Measurements from ENCODE around the gene PACRG. TPM values are rescaled to one million over a fixed set of nuclear protein-coding genes. Genes with fewer than 3 reads are reported as not detected.

PACRG gene
- total RNA-seq, 1 donor from 2014 or later = under 0.01 TPM

- no peaks in the 10 kb centered on the region for H3K27me3 ChIP-seq (ENCODE audit: control insufficient read depth, insufficient read depth, low read length)
- FAIRE-seq (no peak), DNase-seq (ENCODE audit: low read depth) (no peak)
- no peaks in the 10 kb centered on the region for H3K36me3 ChIP-seq (ENCODE audit: control insufficient read depth, insufficient read depth, low read length)
- H3K4me3 ChIP-seq (ENCODE audit: low read depth, low read length) = no peak overlapping the region
- TF ChIP-seq, protein P1, sequence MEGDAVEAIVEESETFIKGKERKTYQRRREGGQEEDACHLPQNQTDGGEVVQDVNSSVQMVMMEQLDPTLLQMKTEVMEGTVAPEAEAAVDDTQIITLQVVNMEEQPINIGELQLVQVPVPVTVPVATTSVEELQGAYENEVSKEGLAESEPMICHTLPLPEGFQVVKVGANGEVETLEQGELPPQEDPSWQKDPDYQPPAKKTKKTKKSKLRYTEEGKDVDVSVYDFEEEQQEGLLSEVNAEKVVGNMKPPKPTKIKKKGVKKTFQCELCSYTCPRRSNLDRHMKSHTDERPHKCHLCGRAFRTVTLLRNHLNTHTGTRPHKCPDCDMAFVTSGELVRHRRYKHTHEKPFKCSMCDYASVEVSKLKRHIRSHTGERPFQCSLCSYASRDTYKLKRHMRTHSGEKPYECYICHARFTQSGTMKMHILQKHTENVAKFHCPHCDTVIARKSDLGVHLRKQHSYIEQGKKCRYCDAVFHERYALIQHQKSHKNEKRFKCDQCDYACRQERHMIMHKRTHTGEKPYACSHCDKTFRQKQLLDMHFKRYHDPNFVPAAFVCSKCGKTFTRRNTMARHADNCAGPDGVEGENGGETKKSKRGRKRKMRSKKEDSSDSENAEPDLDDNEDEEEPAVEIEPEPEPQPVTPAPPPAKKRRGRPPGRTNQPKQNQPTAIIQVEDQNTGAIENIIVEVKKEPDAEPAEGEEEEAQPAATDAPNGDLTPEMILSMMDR (IDR thresholded peaks at IDR 0.05; ENCODE audit: insufficient read depth, low read length, severe bottlenecking) = no peak
Observed at GRCh38 chr6:162999575-163000285, 272.0 kb downstream of the PACRG start.

- FAIRE-seq (no peak), DNase-seq (ENCODE audit: low read depth) (no peak)
- TF ChIP-seq, protein P1 (IDR thresholded peaks at IDR 0.05; ENCODE audit: insufficient read depth, low read length, severe bottlenecking) = no peak
- Histone ChIP-seq H3K4me3 (ENCODE audit: low read depth, low read length) (no peak overlapping the region), H3K27me3 (ENCODE audit: control insufficient read depth, insufficient read depth, low read length) (no peaks in the 10 kb centered on the region), H3K36me3 (ENCODE audit: control insufficient read depth, insufficient read depth, low read length) (no peaks in the 10 kb centered on the region)
Observed at GRCh38 chr6:163001330-163001729, 273.6 kb downstream of the PACRG start.

- peak; percentile 28 for FAIRE-seq
- H3K27me3 ChIP-seq (ENCODE audit: control insufficient read depth, insufficient read depth, low read length) = no peaks in the 10 kb centered on the region
- TF ChIP-seq, protein P1 (IDR thresholded peaks at IDR 0.05; ENCODE audit: insufficient read depth, low read length, severe bottlenecking) = no peak
- H3K4me3 ChIP-seq (ENCODE audit: low read depth, low read length) = no peak overlapping the region
- no peak for DNase-seq (ENCODE audit: low read depth)
- H3K36me3 ChIP-seq (ENCODE audit: control insufficient read depth, insufficient read depth, low read length) = no peaks in the 10 kb centered on the region
Observed at GRCh38 chr6:163008186-163008585, 280.4 kb downstream of the PACRG start.

GRCh38 chr6:163008626-163009025 is 280.9 kb downstream of the PACRG start:
- FAIRE-seq (no peak), DNase-seq (ENCODE audit: low read depth) (no peak)
- no peaks in the 10 kb centered on the region for H3K36me3 ChIP-seq (ENCODE audit: control insufficient read depth, insufficient read depth, low read length)
- TF ChIP-seq, protein P1 (IDR thresholded peaks at IDR 0.05; ENCODE audit: insufficient read depth, low read length, severe bottlenecking) = no peak
- H3K27me3 ChIP-seq (ENCODE audit: control insufficient read depth, insufficient read depth, low read length) = no peaks in the 10 kb centered on the region
- H3K4me3 ChIP-seq (ENCODE audit: low read depth, low read length) = no peak overlapping the region

DNA sequence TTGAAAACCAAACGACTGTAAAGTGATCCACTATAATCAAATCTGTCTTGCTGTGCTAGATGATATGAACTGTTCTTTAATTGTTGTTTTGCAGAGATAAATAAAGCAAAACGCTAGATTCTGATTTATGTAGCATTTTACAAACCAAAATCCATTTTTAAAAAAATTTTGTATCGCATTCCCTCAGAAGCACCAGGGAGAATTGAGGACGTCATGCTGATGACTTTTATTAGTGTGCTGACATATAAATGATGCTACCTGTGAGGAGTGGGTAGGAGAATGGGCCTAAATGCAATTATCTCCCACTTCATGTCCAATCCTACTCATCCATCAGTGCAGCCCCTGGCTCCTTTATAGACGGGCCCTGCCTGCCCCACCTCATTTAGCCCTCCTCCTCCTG is 282.4 kb downstream of the PACRG start:
- no peak for FAIRE-seq
- TF ChIP-seq, protein P1 (IDR thresholded peaks at IDR 0.05; ENCODE audit: insufficient read depth, low read length, severe bottlenecking) = no peak
- Histone ChIP-seq H3K4me3 (ENCODE audit: low read depth, low read length) (no peak overlapping the region), H3K36me3 (ENCODE audit: control insufficient read depth, insufficient read depth, low read length) (no peaks in the 10 kb centered on the region), H3K27me3 (ENCODE audit: control insufficient read depth, insufficient read depth, low read length) (no peaks in the 10 kb centered on the region)
- no peak for DNase-seq (ENCODE audit: low read depth)

DNA sequence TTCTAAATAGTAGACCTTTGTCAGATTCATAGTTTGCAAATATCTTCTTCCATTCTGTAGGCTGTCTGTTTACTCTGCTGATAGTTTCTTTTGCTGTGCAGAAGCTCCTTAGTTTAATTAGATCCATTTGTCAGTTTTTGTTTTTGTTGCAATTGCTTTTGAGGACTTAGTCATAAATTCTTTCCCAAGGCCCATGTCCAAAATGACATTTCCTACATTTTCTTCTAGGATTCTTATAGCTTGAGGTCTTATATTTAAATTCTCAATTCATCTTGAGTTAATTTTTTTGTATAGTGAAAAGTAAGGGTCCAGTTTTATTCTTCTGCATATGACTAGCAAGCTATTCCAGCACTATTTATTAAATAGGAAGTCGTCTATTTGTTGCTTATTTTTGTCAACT is 287.0 kb downstream of the PACRG start:
- H3K27me3 ChIP-seq (ENCODE audit: control insufficient read depth, insufficient read depth, low read length) = no peaks in the 10 kb centered on the region
- TF ChIP-seq, protein P1 (IDR thresholded peaks at IDR 0.05; ENCODE audit: insufficient read depth, low read length, severe bottlenecking) = no peak
- FAIRE-seq (no peak), DNase-seq (ENCODE audit: low read depth) (no peak)
- H3K36me3 ChIP-seq (ENCODE audit: control insufficient read depth, insufficient read depth, low read length) = no peaks in the 10 kb centered on the region
- no peak overlapping the region for H3K4me3 ChIP-seq (ENCODE audit: low read depth, low read length)
